GM21528 (cell line): ENCODE measurements around the gene PRPF19.
A peak's percentile ranks its signal among the peaks of the same experiment; 100 is the strongest.

Experiments
- ATAC-seq: cut with Tn5 transposase; IDR thresholded peaks from one replicate; pipeline ENCODE4 v1.9.1; 2021; ENCODE audit warnings: mild to moderate bottlenecking, moderate library complexity; ENCODE audit not compliant: unreplicated experiment, low FRiP score

The PRPF19 gene

DNA sequence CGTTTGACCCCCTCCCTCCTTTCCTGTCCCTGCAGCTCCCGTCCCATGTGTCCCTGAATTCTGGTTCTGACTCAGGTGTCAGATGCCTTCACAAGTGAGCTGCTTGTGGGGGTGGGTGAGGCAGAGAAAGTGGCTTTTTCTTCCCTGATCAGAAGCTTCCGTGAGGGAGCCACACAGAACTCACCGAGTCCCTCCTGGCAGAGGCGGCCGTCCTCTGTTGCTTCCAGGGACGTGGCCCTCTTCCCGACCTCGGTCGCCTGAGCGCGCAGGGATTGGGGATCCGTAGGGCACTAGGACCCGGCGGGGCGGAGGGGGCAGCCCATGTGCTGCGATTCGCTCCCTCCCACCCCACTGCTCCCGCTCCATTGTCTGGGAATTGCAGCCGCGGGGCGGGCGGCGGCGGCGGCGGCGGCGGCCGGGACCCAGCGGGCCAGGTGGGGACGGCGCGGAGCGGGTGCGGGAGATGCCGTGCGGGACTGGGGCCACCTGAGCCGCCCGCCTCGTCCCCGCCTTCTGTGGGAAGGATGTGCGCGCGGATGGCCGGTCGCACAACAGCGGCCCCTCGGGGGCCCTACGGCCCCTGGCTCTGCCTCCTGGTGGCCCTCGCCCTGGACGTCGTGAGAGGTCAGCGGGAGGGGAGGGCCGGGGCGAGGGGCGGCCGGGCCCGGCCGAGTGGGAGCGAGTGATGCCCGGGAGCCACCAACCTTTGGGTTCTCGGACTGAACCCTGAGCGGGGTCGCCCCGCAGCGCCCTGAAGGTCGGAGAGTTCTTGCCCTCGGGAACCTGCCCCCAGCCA is 17.9 kb upstream of the PRPF19 start, which contains the start of gene TMEM132A:
TSS of gene TMEM132A (plus strand) at position 351 of the 796 bp plus-strand sequence. CDS start at position 525, 174 bp downstream.
- ATAC-seq, result no peak

DNA sequence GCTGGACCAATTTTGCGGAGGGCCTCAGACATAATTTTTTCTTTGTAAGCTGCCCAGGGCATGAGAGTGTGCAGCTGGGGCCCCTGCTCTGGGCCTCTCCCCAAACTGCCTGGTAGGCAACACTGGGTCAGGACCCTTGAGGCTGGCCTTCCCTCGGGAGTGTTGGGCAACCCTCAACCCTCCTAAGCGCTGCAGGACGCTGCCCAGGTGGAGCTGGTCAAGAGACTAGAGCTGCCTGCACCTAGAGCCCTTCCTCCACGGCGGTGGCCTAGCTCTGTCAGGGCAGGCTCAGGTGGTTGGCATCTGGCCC is 17.4 kb upstream of the PRPF19 start:
- no peak for ATAC-seq

DNA sequence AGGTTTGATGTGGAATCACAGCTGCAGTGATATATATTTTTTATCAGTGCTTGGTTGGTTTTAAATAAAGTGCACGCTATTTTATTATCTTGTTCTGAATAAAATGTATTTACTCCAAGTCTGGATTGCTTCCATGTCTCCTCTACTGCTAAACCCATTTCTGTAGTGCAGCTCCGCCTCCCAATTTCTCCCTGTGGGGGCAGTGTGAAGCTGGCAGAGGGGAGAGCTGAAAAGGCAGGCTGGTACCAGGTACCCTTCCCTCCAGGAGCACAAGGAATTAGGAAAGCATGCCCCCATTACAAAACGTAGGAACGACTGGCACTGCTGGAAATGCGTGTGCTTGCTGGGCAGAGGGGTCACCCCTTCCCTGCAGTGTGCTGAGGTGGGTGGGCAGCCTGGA is 16.9 kb upstream of the PRPF19 start:
- ATAC-seq, result no peak

DNA sequence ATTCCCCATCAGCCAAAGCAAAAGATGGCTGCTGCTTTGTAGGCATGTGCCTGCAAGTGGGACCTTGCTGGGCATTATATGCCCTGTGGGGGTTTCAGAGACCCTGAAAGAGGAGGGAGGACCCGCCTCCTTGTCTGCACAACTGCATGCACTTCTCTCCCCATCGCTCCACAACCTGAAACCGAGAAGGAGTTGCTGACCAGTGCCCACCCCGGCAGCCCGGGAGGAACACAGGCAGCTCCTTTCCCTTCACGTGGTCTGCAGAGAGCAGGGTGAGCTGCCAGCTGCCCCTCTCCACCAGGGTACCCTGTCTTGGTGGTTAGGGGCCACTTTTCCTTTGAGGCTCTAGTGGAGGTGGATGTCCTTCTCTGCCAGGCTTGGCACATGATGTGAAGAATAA is 16.5 kb upstream of the PRPF19 start:
- ATAC-seq, result no peak

DNA sequence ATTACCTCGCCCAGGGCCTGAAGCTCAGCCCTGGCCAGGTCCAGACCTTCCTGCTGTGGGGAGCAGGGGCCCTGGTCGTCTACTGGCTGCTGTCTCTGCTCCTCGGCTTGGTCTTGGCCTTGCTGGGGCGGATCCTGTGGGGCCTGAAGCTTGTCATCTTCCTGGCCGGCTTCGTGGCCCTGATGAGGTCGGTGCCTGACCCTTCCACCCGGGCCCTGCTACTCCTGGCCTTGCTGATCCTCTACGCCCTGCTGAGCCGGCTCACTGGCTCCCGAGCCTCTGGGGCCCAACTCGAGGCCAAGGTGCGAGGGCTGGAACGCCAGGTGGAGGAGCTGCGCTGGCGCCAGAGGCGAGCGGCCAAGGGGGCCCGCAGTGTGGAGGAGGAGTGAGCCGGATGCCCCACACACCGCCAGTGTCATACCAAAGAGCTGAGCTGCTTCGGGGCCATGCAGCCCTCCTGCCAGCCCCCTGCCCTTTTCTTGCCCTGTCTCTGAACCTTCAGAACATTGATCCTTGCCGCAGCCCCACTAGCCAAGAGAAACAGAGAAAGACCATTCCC is 15.5 kb upstream of the PRPF19 start:
- no peak for ATAC-seq

DNA sequence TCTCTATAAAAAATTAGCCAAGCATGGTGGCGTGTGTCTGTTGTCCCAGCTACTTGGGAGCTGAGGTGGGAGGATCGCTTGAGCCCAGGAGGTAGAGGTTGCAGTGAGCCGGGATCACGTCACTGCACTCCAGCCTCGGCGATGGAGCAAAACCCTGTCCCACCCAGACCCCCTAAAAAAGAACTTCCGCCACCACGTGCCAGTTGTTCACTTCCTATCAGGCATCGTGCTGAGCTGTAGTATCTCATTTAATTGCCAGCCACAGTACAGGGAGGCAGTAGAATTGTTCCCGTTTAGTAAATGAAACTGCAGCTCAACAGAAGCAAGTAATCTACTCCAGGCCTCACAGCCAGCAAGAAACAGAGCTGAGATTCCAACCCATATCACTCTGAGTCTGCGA is 14.9 kb upstream of the PRPF19 start:
- no peak for ATAC-seq

DNA sequence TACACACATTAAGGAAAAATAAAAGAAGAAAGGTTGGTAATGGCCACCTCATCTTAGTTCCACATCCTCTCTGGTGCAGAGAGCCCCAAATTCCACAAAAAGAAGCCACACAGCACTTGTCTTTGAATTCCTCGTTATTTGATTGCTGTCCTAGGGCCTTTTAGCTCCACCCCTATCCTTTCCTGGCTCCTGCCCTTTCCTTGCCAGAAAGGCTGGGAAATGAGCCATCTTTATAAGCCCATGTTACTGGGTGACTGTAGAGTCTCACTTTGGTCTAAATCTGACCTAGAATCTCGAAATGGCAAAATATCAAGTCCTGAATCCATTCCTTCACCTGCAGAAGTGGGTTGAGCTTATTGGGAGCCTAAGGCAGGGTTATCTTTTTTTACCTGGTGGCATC is 13.6 kb upstream of the PRPF19 start:
- no peak for ATAC-seq

DNA sequence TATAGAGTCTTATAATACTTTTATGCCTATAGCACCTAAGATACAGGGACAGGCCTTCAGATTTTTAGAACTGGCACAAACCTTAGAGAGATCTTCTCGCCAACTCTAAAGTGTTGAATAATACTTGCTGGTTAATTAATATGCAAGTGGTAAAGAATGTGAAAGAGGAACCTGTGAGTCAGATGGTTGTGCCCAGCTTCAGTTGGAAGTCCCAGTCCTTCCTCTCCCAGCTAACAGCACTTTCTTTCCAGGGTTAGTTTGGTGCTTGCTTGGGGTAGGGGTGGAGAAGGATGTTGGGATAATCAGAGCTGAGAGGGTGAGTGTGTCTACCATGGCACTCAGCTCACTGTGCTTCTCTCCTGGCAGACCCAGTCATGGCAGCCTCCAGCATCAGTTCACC is 12.9 kb upstream of the PRPF19 start:
- ATAC-seq, result no peak

DNA sequence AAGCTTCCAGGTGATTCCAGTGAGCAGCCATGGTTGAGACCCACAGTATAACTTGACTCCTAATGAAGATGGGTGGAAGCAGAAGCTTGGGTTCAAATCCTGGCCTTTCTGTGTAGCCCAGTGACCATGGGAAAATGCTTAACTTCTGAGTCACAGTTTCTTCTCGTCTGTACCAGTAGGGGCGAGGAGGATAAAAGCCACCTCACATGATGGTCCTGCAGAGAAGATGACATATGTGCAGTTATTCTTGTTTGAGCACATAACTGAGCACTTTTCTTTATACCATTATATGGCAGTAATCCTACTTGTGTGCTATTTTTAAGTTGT is 12.5 kb upstream of the PRPF19 start:
- no peak for ATAC-seq

DNA sequence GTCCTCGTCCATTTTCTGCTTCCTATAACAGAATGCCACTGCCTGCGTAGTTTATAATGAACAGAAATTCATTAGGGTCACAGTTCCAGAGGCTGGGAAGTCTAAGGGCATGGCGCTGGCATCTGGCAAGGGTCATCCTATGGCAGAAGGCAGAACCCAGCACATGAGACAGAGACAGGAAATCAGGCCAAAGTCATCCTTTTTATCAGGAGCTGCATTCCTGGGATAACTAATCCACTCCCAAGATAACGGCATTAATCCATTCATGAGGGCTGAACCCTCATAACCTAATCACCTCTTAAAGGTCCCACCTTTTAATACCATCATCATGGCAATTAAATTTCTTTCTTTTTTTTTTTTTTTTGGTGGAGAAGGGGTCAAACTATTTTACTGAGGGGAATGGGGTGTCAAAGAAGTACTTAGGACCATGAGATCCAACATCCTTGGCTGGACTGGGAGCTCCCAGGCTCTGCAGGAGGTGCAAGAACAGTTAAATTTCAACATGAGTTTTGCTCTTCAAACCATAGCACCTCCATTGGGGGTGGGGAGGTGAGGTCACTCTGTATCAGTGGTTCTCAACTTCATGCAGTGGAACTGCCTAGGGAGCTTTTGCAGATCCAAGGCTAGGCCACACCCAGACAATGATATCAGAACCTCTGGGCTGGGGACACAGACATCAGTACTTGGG is 12.0 kb upstream of the PRPF19 start:
- no peak for ATAC-seq

DNA sequence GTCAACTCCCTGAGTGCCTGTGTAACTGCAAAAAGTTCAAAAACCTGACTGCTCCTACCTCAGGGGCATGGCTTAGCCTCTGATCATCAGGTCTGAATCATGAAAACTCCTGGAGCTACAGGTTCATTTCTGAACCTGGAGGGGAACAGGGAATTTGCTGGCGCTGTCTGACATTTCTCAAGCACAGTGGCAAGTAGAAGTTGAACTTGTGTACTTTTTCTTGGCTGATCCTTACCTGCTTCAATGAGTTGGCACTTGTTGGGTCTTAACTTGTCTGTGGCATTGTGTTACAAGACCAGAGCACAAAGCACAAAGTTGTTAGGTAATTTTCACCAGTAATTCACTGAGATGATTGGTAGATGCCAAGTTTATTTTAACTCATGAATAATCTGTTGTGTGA is 10.9 kb upstream of the PRPF19 start:
- no peak for ATAC-seq

DNA sequence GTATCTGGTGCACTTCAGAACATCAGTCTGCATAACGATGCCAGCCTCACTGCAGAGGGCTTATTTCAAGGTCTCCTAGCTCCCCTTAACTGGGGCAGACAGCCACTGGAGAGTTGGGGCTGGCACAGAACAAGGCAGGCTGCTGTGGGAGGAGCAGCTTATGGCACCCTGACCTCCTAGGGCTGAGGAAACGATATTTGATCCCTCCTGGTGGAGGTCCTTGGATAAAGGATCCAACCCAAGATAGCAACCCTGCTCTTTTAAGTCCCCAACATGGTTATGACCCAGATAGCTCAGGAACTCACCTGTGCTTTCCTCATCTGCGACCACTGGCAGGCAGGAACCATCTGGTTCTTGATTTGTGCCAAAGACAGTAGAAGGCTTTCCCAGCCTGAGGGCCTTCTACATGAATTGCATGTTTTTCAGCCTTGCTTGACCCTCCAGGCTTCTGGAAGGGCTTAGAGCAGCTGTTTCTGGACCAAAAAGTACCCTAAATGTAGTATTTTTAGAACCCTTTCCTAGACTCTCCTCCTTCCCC is 10.4 kb upstream of the PRPF19 start:
- ATAC-seq, result no peak

DNA sequence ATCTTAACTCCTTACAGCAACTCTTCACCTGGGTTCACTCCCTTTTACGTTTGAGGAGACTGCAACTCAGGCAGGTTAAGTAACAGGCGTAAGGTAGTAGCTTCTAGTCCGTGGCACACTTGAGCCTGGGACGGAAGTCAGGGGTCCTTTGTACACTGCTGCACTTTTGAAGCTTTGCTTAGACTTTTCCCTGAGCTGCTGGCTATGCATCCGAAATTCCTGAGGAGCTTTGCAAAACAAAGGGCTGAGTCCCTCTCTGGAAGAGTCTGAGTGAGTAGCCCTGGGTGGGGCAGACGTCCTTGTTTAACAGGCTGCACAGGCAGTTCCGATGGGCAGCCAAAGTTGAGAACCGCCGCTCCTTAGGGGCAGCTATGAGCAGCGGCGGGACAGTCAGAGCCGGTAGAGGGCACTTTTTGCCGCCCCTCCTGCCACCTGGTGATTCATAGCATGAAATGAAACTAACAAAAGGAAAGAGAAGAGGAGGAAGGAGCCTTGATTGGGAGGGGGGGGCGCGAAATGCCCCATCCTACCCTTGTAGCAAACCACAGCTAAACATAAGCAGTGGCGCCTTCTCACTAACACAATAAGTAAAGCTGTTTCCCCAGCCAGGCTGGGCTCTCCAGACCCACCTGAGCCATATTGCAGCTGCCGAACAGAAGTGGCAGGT is 9.0 kb upstream of the PRPF19 start:
- peak; percentile 46 for ATAC-seq

DNA sequence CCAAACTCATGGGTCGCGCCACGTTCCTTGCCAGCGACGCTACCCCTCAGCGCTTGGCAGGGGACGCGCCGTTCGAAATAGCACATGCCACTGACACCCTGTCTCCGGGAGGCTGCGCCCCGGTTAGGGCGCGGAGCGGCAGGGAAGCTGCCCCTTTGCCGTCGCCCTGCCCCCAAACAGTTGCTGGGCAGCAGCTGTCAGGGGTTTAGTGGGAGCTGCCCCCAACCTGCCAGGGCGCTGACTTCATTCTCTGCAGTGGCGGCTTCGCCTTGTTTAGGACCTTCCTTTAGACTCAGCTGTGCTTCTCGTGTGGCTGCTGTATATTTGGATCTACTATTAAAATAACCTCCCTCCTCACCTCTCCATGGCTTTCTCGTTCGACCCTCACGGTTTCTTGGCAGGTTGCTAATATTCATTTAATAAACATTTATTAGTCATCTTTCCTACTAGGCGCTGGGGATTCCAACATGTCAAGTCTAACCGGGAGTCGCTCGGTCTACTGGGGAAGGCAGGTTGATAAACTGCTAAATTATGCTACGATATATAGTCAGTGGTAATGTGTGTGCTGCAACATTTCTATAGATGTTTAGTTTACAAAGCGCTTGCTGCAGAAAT is 8.4 kb upstream of the PRPF19 start:
- ATAC-seq, result peak; percentile 5

DNA sequence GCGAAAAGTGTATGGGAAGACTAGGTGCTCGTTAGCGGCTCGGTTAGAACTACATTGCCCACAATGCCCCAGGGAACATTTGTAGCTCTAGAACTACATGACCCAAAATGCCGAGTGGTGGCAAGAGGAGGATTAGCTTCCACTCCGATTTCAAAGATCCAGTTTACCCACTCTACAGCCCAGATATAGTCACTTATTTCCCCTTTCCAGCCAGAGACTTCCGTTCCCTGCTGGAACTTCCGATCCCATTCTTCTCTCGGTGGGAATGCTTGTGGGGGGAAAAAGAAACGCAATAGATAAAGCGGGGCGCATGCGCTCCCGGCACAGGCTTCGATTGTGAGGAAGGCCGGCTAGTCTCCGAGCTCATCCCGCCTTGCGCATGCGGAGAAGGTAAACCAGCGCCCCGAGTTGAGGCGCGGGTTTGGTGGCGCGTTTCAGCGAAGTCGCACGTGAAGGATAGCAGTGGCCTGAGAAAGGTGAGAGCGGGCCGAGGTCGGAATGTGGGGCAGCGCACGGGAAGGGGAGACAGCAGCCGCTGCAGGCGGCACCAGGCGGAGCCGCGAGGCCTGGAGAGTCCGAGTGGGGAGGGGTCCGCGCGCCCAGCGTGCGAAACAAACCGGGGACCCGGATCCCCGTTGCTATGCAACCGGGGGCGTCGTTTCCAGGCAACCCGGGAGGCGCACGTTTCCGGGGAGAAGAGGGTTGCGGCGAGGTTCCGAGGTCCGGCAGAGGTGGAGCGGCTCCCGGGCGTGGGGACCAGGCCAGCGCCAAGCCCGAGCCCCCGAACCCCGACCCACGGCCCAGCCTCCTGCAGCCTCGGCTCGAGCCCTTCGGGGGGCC is 7.6 kb upstream of the PRPF19 start, which contains the start of gene TMEM109:
TSS of gene TMEM109 (plus strand) at position 366 of the 840 bp plus-strand sequence. CDS start 5,536 bp downstream, outside the sequence.
- ATAC-seq, result peak; percentile 44

DNA sequence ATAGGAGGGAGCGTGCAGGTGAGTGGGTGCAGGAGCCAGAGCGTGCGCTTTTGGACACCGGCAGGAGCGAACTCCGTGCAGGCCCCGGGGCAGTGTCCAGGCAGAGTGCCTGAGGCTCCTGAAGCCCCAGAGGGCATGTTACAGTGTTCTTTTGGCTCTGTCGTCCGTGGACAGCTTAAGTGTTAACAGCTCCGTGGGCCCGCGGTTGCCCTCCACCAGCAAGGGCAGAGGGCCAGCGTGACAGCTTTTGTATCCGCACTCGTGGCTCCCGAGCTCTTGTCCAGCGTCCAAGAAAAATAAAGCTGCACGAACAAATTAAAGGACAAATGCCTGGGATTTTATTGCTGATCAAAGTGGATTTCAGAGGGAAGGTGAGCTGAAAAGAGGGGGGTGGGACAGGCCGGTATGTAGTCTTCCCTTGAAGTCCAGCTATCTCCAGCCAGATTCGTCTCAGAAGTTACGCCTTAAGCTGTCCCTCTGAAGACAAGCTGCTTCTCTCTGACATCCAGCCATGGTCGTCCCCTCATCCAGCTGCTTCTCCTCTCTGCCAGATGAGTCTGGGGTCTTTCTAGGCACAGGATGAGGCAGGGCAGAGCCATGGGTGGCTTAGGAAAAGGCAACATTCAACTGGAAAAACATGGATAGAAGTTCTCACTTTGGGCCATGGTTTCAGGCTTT is 6.6 kb upstream of the PRPF19 start:
- no peak for ATAC-seq

DNA sequence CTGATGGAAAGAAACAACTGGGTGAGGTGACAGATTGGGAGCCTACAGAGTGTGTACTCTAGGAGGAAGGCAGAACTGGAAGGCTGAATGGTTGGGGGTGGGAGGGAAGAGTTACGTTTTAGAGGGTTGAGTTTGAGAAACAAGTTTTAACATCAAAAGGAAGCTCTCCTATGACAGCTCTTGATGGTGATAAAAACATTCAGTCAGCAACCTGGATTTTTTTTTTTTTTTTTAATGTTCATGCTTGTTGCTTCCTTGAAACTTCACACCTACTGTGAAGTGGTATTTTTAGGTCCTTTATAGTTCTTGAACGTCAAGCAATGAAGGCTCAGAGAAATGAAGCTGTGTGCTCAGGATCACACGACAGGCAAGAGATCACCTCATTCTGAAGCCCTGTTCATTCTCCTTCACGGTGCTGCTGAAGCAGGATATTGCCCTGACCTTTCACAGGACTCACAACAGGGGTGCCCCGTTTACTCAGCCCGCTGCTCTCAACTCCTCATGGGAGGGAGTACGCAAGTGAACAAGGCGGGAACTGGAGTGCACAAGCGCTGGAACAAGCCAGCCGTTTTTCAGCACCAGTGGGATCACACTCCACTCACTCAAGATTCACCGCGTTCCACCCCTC is 6.0 kb upstream of the PRPF19 start:
- ATAC-seq, result no peak

DNA sequence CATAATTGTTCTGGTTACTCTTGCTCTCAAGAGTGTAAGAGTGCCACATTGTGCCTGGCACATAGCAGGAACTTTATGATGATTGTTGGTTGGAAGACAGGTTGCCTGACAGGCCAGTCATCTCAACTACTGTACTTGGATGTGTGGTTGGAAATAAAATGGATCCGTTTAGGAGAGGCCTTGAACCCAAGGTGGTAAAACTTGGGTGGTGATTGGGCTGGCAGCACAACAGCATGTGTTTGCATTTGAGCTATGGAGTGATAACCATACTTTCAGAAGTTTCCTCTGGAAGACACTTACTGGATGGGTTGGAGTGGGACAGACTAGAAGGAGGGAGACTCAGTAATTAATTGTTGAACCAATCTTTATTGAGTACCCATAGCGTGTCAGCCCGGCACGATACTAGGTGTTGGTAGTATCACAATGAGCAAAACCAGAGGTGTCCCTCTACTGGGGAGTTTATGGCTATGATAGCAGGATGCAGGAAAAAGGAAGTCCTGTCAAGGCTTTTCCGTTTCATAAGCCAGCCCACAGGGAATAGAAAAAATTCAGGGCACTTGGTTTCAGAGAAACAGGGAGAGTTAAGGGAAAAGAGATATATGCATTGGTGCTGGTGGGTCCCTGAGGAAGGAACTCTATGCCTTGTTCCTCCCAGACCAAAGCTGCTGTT is 4.5 kb upstream of the PRPF19 start:
- no peak for ATAC-seq
